Upper lobe of left lung (tissue), 6 donors: Measurements from ENCODE around the gene DNAJC30. TPM values are rescaled to one million over a fixed set of nuclear protein-coding genes. Genes with fewer than 3 reads are reported as not detected.
"Not testable (repeated sequence)": the region's sequence is repeated elsewhere in the genome, so short reads cannot be mapped to it uniquely, and the experiment has no call there.

ENCODE experiments used
- ATAC-seq, 2 donors: fragments of 200-7000 bp; cut with Tn5 transposase; one replicate each; pipeline ENCODE4 v1.9.1; 2022; ENCODE audit warnings: mild to moderate bottlenecking in 2 of 2, moderate library complexity in 2 of 2; ENCODE audit not compliant: low FRiP score in 2 of 2
- DNase-seq, 2 donors: peaks; one replicate each; pipeline ENCODE4 v3.0.0-alpha.2; 2019 to 2020
- H3K27ac ChIP-seq, 4 donors: fragments of 200-600 bp; sonication (generic); one replicate each; pipeline ENCODE4 v1.5.1; 2016 to 2019
- H3K27me3 ChIP-seq, 4 donors: fragments of 200-600 bp; sonication (generic); one replicate each; pipeline ENCODE4 v1.5.1; 2017 to 2019
- H3K36me3 ChIP-seq, 4 donors: fragments of 200-600 bp; sonication (generic); one replicate each; pipeline ENCODE4 v1.5.1; 2016 to 2019
- H3K4me1 ChIP-seq, 4 donors: fragments of 200-600 bp; sonication (generic); one replicate each; pipeline ENCODE4 v1.5.1; 2018 to 2019
- H3K4me3 ChIP-seq, 4 donors: fragments of 200-600 bp; sonication (generic); one replicate each; pipeline ENCODE4 v1.5.1; 2017 to 2019; ENCODE audit warnings: mild to moderate bottlenecking in 2 of 4, moderate library complexity in 1 of 4
- H3K9me3 ChIP-seq, 4 donors: fragments of 200-600 bp; sonication (generic); one replicate each; pipeline ENCODE4 v1.5.1; 2018 to 2019
- CTCF ChIP-seq, 6 experiments: fragments of 450-650 bp in 4 of 6; fragments of 200-600 bp in 2 of 6; sonication (generic) in 2 of 6; IDR thresholded peaks; one replicate each; pipeline ENCODE4 v1.5.1; 2016 to 2019; ENCODE audit warnings: antibody characterized with exemption in 6 of 6
- EP300 ChIP-seq, 4 donors: sonication (generic); formaldehyde crosslinking; IDR thresholded peaks; one replicate each; pipeline ENCODE4 v1.5.1; 2017; ENCODE audit warnings: antibody characterized with exemption in 4 of 4, control low read depth in 2 of 4
- POLR2A ChIP-seq, 4 donors: fragments of 450-650 bp; IDR thresholded peaks; one replicate each; pipeline ENCODE4 v1.5.1; 2016 to 2017; ENCODE audit warnings: antibody characterized with exemption in 4 of 4, mild to moderate bottlenecking in 2 of 4
- POLR2AphosphoS5 ChIP-seq, 2 donors: sonication (generic); formaldehyde crosslinking; IDR thresholded peaks; one replicate each; pipeline ENCODE4 v1.5.1; 2017; ENCODE audit warnings: antibody characterized with exemption in 2 of 2
- WGBS, 2 donors: methylation state at CpG; one replicate each; pipeline ENCODE4 v1.1.5; 2017 to 2018; 5-methylcytosine and 5-hydroxymethylcytosine counted together
- total RNA-seq, 6 donors: library from RNA; depleted of rRNA in 4 of 6; stranded (reverse); fragments of >200 nt in 4 of 6; gene quantifications; one replicate each; pipeline versions ENCODE4 v1.1.0 to v1.2.1, GENCODE V29; 2016 to 2021
- donor health status: DM: no; HTN: no; CAD: no; lungs with moderate emphysema.
- donor health status: DM: no; HTN: yes; CAD: no; lungs with severe emphysema.

DNAJC30 gene
- total RNA-seq, 6 donors from 2014 or later, result 6.9 to 13.1 (median 10.3) TPM

GRCh38 chr7:73716318-73716890 lies 33.2 kb upstream of the DNAJC30 start:
- 74 to 80% methylated on average over 4 of the region's 4 CpGs for WGBS, 2 donors
- DNase-seq (no peak), ATAC-seq (no peak)
- H3K9me3 ChIP-seq, result no peaks in the 10 kb centered on the region
- H3K27me3 ChIP-seq, result no peaks in the 10 kb centered on the region
- TF ChIP-seq CTCF (IDR thresholded peaks at IDR 0.05), result no peak
- no peak for TF ChIP-seq POLR2A (IDR thresholded peaks at IDR 0.05)
- no peak for TF ChIP-seq EP300 (IDR thresholded peaks at IDR 0.05)
- no peak for TF ChIP-seq POLR2AphosphoS5 (IDR thresholded peaks at IDR 0.05)
- H3K4me3 ChIP-seq, result no peak overlapping the region
- peaks cover 22 to 36% (median 29%) of the 10 kb centered on the region in 4 donors for H3K4me1 ChIP-seq
- H3K27ac ChIP-seq, result no peak overlapping the region
- H3K36me3 ChIP-seq, result no peaks in the 10 kb centered on the region

- Histone ChIP-seq H3K36me3 (no peaks in the 10 kb centered on the region), H3K4me1 (peaks cover 22 to 36% (median 29%) of the 10 kb centered on the region in 4 donors), H3K9me3 (no peaks in the 10 kb centered on the region), H3K4me3 (no peak overlapping the region), H3K27me3 (no peaks in the 10 kb centered on the region), H3K27ac (no peak overlapping the region)
- ATAC-seq (no peak), DNase-seq (no peak)
- TF ChIP-seq CTCF (IDR thresholded peaks at IDR 0.05) (no peak), EP300 (IDR thresholded peaks at IDR 0.05) (no peak)
- whole genome bisulfite sequencing, 2 donors, result 65 to 66% methylated on average over 14 to 16 of the region's 16 CpGs
Measured at GRCh38 chr7:73715648-73716317, 32.5 kb upstream of the DNAJC30 start.

GRCh38 chr7:73713319-73713718 lies 30.1 kb upstream of the DNAJC30 start:
- DNase-seq, ATAC-seq, H3K36me3 ChIP-seq, H3K27me3 ChIP-seq, H3K9me3 ChIP-seq, H3K4me3 ChIP-seq, H3K27ac ChIP-seq: not testable (repeated sequence)
- H3K4me1 ChIP-seq, result peaks cover 11 to 18% (median 15%) of the 10 kb centered on the region in 4 donors
- WGBS, 2 donors, result 90 to 93% methylated on average over 3 to 6 of the region's 6 CpGs

- no peak for TF ChIP-seq CTCF (IDR thresholded peaks at IDR 0.05)
- TF ChIP-seq POLR2AphosphoS5 (IDR thresholded peaks at IDR 0.05), result no peak
- no peak for TF ChIP-seq EP300 (IDR thresholded peaks at IDR 0.05)
- no peak for TF ChIP-seq POLR2A (IDR thresholded peaks at IDR 0.05)
- no peaks in the 10 kb centered on the region for H3K27me3 ChIP-seq
- H3K9me3 ChIP-seq, result no peaks in the 10 kb centered on the region
- peaks cover 5 to 12% (median 10%) of the 10 kb centered on the region in 4 donors for H3K4me1 ChIP-seq
- H3K36me3 ChIP-seq, result no peaks in the 10 kb centered on the region
- WGBS, 2 donors, result 70 to 80% methylated on average over 1 of the region's 1 CpG
- no peak overlapping the region for H3K4me3 ChIP-seq
- ATAC-seq (no peak), DNase-seq (no peak)
- H3K27ac ChIP-seq, result no peak overlapping the region
Measured at GRCh38 chr7:73712773-73713172, 29.5 kb upstream of the DNAJC30 start.

- TF ChIP-seq EP300 (IDR thresholded peaks at IDR 0.05) (no peak), POLR2A (IDR thresholded peaks at IDR 0.05) (no peak), CTCF (IDR thresholded peaks at IDR 0.05) (no peak), POLR2AphosphoS5 (IDR thresholded peaks at IDR 0.05) (no peak)
- Histone ChIP-seq H3K27ac (no peak overlapping the region), H3K9me3 (no peaks in the 10 kb centered on the region), H3K36me3 (no peaks in the 10 kb centered on the region), H3K4me3 (no peak overlapping the region), H3K4me1 (peaks cover 0 to 16% (median 8%) of the 10 kb centered on the region in 4 donors), H3K27me3 (no peaks in the 10 kb centered on the region)
- DNase-seq, result no peak
- 93 to 94% methylated on average over 11 to 16 of the region's 16 CpGs for WGBS, 2 donors
- ATAC-seq, result no peak
Measured at GRCh38 chr7:73708961-73709549, 25.8 kb upstream of the DNAJC30 start.
